ENCODE data around the gene SV2C.

Gene SV2C

DNA sequence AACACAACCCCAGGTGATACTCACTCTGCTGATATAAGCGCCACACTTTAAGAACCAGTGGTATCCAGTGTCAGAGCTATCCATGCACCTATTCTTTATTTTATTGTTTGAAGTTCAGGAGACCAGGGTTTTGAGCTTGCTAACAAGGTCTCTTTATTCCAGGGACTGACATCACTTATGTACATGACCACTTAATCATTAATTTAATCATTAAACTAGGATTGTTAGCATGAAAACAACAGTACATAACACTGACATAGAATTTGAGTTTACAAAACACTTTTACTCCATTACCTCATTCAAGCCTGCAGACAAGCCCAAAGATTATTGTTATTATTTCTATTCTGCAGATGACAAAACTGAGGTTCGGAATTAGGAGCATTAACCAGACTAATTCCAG, 168.5 kb downstream of the SV2C start:
- TF ChIP-seq, protein P1, sequence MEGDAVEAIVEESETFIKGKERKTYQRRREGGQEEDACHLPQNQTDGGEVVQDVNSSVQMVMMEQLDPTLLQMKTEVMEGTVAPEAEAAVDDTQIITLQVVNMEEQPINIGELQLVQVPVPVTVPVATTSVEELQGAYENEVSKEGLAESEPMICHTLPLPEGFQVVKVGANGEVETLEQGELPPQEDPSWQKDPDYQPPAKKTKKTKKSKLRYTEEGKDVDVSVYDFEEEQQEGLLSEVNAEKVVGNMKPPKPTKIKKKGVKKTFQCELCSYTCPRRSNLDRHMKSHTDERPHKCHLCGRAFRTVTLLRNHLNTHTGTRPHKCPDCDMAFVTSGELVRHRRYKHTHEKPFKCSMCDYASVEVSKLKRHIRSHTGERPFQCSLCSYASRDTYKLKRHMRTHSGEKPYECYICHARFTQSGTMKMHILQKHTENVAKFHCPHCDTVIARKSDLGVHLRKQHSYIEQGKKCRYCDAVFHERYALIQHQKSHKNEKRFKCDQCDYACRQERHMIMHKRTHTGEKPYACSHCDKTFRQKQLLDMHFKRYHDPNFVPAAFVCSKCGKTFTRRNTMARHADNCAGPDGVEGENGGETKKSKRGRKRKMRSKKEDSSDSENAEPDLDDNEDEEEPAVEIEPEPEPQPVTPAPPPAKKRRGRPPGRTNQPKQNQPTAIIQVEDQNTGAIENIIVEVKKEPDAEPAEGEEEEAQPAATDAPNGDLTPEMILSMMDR (IDR thresholded peaks at IDR 0.05), result no peak

DNA sequence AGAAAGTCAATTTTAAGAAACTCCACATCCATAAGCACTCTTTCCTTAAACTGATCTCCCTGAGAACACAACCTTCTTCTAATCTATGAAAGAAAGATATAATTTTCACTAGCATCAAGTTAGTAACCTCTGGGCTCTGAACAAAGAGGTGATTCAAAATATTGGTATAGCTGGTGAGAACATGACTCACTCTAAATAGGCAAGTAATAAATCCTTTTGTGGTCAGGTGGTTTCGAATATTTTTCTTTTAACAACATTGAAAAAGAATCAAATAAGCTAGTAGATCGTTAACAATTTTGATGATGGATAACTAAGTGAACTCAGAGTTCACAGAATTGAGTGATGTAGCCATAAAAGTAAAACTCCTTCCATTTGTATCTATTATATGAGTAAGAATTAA, 169.3 kb downstream of the SV2C start:
- TF ChIP-seq, protein P1 (IDR thresholded peaks at IDR 0.05), result no peak

DNA sequence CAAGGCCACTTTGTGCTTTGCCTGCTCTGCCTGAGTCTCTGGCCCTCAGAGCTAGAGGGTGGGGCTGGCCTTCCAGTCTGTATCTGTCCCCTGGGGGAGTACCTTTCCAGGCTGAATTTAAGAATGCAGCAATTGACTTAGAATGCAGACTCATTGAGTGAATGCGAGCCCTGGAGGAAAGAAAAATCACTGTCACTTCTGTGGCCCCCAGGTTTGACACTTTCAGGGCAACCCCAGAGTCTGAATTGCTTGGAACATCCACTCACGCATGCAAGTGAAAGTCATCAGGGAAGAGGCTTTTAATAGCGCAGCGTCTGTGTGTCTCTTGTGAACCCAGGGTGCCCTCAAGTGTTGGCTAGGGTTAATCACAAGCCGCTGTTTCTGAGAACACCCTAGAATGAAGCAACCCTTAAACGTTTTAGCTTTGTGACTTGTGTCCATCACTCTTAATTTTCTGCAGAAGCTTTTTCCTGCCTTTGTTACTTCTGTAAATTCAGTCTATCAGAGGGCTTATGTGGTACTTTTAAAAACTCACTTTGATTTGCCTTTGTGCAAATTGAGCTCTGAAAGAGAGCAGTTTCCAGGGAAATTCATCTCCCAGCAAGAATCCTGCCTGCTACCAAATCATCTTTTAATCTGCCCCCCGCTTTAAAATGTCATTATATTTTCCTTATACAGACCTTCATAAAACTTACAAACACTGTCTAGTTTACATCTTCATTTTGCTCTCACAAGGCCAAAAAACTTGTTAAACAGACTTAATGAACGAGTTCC, 173.1 kb downstream of the SV2C start:
- TF ChIP-seq, protein P1 (IDR thresholded peaks at IDR 0.05), result peak; percentile 85

DNA sequence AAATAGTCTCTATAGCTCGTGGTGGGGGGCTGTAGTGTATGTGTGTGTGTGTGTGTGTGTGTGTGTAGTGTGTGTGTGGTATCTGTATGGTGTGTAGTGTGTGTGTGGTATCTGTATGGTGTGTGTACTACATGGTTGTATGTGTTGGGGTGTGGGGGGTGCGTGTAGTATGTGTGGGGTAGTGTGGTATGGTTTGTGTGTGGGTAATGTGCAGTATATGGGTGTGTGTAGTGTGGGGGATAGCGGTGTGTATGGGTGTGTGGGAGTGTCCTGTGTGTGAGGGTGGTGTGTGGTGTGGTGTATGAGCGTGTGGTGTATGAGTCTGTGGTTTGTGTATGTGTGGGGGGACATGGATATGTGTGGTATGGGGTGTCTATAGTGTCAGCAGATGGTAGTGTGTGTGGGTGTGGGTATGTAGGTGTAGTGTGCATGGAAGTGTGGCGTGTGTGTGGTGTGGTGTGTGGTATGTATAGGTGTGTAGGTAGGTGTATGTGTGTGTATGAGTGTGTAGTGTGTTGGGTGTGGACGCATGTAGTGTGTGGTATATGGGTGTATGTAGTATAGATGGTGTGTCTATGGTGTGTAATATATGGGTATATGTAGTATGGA, 174.1 kb downstream of the SV2C start:
- TF ChIP-seq, protein P1 (IDR thresholded peaks at IDR 0.05), result no peak

DNA sequence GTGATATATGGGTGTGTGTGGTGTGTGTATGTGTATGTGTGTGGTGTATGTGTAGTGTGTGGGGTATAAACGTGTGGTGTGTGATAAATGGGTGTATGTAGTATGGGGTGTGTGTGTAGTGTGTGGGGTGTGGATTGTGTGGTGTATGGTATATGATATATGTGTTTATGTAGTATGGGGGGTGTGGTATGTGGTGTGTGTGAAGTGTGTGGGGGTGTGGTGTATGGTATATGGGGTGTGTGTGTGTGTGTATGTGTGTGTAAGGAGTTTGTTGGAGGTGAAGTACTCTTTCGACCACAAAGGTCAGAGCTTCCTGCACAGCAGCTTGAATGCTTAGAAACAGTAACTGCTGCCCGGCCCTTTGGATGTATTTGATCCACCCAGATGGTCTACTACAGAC, 174.7 kb downstream of the SV2C start:
- TF ChIP-seq, protein P1 (IDR thresholded peaks at IDR 0.05), result no peak

DNA sequence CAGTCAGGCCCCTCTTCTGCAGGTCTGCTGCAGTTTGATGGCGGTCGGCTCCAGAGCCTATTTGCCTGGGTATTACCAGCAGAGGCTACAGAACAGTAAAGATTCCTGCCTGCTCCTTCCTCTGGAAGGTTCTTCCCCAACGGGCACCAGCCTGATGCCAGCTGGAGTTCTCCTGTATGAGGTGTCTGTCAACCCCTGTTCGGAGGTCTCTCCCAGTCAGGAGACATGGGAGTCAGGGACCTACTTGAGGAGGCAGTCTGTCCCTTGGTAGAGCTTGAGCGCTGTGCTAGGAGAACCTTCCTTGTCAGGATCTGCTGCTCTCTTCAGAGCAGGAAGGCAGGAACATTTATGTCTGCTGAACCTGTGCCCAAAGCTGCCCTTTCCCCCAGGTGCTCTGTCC, 181.5 kb downstream of the SV2C start:
- TF ChIP-seq, protein P1 (IDR thresholded peaks at IDR 0.05), result no peak

DNA sequence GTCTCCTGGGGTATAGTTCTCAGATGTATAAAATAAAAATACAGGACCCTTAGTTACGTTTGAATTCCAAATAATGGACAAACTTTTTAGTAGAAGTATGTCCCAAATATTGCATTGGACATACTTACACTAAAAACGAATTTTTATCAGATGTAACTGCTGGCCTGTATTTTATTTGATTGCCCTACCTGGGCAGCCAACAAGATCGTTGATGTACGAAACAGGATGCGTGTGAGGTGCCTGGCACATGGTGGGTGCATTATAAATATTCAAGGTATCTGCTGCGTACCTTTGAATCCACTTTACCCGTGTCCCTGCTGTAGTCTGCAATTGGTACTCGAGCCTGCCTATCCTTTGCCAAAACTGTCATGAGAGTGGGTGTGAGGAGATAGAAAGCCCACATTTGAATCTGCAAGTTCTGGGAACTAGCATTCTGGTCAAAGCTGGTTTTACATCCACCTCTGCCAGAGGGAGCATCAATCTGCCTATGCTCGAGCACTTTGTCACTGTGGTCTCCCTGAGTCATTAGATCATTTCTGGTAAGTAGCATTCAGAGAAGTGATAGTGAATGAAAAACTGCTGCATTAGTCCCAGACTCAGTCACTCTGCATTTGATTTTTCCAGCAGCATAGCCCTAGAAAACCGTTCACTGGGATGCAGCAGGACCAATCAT, 186.2 kb downstream of the SV2C start:
- TF ChIP-seq, protein P1 (IDR thresholded peaks at IDR 0.05), result no peak
